ENCODE data around the gene CRKL.
"Not testable (repeated sequence)": the region's sequence is repeated elsewhere in the genome, so short reads cannot be mapped to it uniquely, and the experiment has no call there.

The CRKL gene

DNA sequence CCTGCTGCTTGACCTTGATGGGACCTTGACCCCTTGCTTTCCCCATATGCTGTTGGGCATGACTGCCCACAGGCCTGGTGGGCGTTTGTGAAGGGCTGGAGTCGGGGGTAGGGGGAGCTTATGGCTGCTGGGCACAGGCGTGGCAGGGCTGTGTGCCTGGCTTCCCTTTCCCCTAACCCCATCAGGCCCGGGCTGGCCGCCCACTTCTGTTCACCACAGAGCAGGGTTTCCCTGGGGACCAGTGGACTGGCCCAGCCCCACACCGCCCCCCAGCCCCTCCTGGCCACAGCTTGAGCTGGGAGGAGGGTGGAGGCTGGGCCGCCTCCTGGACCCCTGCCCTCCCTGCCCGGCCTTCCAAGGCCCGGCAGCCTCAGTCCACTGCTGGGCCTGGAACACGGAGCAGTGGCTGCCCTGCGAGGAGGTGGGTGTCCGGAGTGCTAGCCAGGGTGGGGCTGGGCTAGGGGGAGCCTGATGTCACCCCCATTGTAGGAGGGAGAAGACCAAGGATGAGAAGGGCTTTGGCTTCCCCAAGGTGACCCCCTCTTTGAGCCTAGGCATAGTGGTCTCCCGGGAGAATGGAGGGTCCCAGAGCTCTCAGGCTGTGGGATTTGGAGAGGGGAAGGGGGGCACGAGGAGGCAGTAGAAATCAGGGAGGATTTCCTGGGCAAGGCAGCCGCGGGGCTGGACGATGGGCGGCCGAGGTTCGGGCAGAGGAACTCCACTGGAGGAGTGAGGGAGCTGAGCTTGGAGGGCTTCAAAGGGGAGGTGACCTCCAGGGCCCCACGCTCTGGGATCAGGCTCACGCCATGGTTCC, 49.9 kb downstream of the CRKL start, which contains the start of gene AIFM3:
AIFM3 (plus strand) TSS at position 373 of the 814 bp plus-strand sequence. CDS start 690 bp downstream, outside the sequence.
- DNase-seq (ENCODE audit: low read depth), result no peak
- TF ChIP-seq, protein P1, sequence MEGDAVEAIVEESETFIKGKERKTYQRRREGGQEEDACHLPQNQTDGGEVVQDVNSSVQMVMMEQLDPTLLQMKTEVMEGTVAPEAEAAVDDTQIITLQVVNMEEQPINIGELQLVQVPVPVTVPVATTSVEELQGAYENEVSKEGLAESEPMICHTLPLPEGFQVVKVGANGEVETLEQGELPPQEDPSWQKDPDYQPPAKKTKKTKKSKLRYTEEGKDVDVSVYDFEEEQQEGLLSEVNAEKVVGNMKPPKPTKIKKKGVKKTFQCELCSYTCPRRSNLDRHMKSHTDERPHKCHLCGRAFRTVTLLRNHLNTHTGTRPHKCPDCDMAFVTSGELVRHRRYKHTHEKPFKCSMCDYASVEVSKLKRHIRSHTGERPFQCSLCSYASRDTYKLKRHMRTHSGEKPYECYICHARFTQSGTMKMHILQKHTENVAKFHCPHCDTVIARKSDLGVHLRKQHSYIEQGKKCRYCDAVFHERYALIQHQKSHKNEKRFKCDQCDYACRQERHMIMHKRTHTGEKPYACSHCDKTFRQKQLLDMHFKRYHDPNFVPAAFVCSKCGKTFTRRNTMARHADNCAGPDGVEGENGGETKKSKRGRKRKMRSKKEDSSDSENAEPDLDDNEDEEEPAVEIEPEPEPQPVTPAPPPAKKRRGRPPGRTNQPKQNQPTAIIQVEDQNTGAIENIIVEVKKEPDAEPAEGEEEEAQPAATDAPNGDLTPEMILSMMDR (conservative IDR thresholded peaks at IDR 0.05; ENCODE audit: low read depth, low read length), result no peak
- H3K4me3 ChIP-seq (ENCODE audit: low read depth, low read length), result no peak within 1 kb of the TSS

- no peak overlapping the region for H3K4me3 ChIP-seq (ENCODE audit: low read depth, low read length)
- no peak for DNase-seq (ENCODE audit: low read depth)
- TF ChIP-seq, protein P1 (conservative IDR thresholded peaks at IDR 0.05; ENCODE audit: low read depth, low read length), result no peak
Measured at GRCh38 chr22:20967697-20968211, 50.5 kb downstream of the CRKL start.

DNA sequence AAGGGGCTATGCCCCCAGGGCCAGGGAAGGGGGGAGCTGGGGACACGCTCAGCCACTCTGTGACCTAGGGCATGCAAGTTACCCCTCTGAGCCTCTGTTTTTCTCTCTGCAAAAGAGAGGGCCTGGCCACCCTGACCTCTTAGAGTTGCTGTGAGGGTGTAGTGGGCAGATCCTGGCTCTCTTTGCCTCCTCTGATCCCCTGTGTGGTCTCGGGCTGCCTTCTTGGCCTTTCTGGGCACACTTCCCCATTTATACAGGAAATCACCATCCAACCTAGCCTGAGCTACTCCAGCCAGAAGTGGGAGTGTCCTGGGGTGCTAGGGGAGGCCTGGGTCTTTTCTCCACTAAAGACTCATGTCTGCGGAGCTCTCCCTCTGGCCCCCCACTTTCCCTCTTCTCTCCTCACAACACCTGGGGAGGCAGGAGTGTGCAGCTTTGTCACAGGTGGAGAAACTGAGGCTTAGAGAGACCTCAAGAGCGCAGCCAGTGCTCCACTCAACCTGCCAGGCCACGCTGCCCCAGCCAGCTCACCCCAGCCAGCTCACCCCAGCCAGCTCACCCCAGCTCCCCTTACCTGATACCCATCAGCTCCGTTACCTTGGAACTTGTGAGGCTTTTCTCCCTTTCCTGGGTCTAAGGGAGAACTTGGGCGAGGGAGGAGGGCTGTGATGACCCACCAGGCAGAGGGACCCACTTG, 51.2 kb downstream of the CRKL start:
- H3K4me3 ChIP-seq (ENCODE audit: low read depth, low read length), result no peak overlapping the region
- DNase-seq (ENCODE audit: low read depth), result no peak
- TF ChIP-seq, protein P1 (conservative IDR thresholded peaks at IDR 0.05; ENCODE audit: low read depth, low read length), result no peak

DNA sequence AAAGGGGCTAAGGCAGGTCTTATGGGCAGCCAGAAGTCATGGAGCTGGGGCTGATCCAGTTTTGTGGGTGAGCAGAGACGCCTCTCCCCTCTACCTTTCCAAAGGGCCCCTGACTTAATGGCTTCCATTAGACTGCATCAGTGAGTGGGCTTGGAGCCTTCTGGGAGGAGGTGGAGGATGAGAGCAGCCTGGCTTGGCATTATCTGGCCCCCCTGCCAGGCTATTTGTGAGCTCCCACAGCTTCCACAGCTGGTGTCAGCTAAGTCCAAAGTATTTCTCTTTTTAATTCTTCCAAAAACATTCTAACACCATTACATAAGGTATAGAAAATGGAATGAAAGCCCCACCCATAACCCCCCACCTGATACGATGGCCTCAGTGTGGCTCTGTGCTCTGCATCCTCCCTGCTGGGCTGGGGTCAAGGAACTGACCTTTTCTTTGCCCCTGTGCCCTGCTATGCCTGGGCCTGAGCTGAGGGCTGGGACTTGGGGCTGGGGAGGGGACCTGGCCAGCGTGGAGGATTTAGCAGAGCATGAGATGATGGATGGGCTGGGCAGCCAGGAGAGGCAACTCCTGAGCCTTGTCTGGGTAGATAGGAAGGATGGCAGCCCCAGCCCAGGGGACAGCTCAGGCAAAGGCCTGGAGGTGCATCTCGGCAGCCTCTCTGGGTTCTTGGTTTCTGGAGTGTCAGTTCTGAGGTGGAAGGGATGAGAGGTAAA, 53.9 kb downstream of the CRKL start:
- TF ChIP-seq, protein P1 (conservative IDR thresholded peaks at IDR 0.05; ENCODE audit: low read depth, low read length), result no peak
- peak; percentile 37 for DNase-seq (ENCODE audit: low read depth)
- no peak overlapping the region for H3K4me3 ChIP-seq (ENCODE audit: low read depth, low read length)

DNA sequence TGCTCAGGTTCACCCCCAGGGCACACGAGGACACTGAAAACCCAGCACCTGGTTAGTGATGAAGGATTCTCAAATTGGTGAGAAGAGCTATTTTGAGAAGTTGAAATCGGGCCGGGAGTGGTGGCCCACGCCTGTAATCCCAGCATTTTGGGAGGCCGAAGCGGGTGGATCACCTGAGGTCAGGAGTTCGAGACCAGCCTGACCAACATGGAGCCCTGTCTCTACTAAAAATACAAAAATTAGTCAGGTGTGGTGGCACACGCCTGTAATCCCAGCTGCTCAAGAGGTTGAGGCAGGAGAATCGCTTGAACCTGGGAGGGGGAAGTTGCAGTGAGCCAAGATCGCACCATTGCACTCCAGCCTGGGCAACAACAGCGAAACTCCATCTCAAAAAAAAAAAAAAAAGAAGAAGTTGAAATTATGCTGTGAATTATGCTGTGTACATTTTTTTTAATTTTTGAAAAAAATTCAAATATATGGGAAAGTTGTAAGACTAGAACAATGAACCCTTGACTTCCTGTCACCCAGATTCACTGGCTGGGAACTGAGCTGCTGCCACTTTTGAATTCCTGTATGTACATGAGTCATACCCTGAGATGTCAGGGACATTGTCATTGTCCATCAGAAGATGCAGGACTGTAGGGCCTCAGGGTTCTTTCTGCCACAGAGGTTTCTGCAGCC, 54.9 kb downstream of the CRKL start:
- not testable (repeated sequence) for DNase-seq (ENCODE audit: low read depth); H3K4me3 ChIP-seq (ENCODE audit: low read depth, low read length)

- TF ChIP-seq, protein P1 (conservative IDR thresholded peaks at IDR 0.05; ENCODE audit: low read depth, low read length), result no peak
- H3K4me3 ChIP-seq (ENCODE audit: low read depth, low read length), result no peak overlapping the region
- no peak for DNase-seq (ENCODE audit: low read depth)
Measured at GRCh38 chr22:20972933-20973577, 55.8 kb downstream of the CRKL start.

Measured in choroid plexus epithelial cell (primary cell).